Osteocyte (in vitro differentiated cells): ENCODE measurements around the gene CACNB1. TPM values are rescaled to one million over a fixed set of nuclear protein-coding genes. Genes with fewer than 3 reads are reported as not detected.

Experiments used
- DNase-seq: peaks from one replicate; pipeline ENCODE4 v3.0.0; 2021; ENCODE audit warnings: mixed read lengths; ENCODE audit not compliant: unreplicated experiment; ENCODE audit errors: extremely low spot score
- H3K27ac Mint-ChIP-seq: one replicate; pipeline ENCODE4 v1.8.0; 2021; ENCODE audit warnings: mild to moderate bottlenecking, mixed read lengths; ENCODE audit not compliant: unreplicated experiment
- H3K27me3 Mint-ChIP-seq: one replicate; pipeline ENCODE4 v1.8.0; 2021; ENCODE audit warnings: mixed read lengths; ENCODE audit not compliant: unreplicated experiment
- H3K36me3 Mint-ChIP-seq: one replicate; pipeline ENCODE4 v1.8.0; 2021; ENCODE audit warnings: mixed read lengths; ENCODE audit not compliant: unreplicated experiment
- H3K4me1 Mint-ChIP-seq: one replicate; pipeline ENCODE4 v1.8.0; 2021; ENCODE audit warnings: mixed read lengths; ENCODE audit not compliant: unreplicated experiment
- H3K4me3 Mint-ChIP-seq: one replicate; pipeline ENCODE4 v1.8.0; 2021; ENCODE audit warnings: mild to moderate bottlenecking, moderate library complexity, mixed read lengths; ENCODE audit not compliant: unreplicated experiment
- H3K9me3 Mint-ChIP-seq: one replicate; pipeline ENCODE4 v1.8.0; 2021; ENCODE audit warnings: mixed read lengths; ENCODE audit not compliant: unreplicated experiment
- CTCF ChIP-seq: fragments of 200-600 bp; sonication (generic); IDR thresholded peaks from 2 replicates; pipeline ENCODE4 v1.5.0; 2021; ENCODE audit warnings: antibody characterized with exemption, mild to moderate bottlenecking, moderate library complexity
- total RNA-seq: library from RNA; stranded (reverse); gene quantifications from 2 replicates; pipeline ENCODE4 v1.2.1, GENCODE V29; 2021

The CACNB1 gene
- total RNA-seq, 1 donor from 2014 or later: 15.4 TPM

- H3K27me3 Mint-ChIP-seq: no peaks in the 10 kb centered on the region
- H3K27ac Mint-ChIP-seq: no peak overlapping the region
- no peak for TF ChIP-seq CTCF
- no peaks in the 10 kb centered on the region for H3K36me3 Mint-ChIP-seq
- H3K4me3 Mint-ChIP-seq: no peak overlapping the region
- no peaks in the 10 kb centered on the region for H3K9me3 Mint-ChIP-seq
- DNase-seq: no peak
- peaks cover 22% of the 10 kb centered on the region for H3K4me1 Mint-ChIP-seq
These were observed 41.0 kb downstream of the CACNB1 start for GRCh38 chr17:39156491-39156890.

DNA sequence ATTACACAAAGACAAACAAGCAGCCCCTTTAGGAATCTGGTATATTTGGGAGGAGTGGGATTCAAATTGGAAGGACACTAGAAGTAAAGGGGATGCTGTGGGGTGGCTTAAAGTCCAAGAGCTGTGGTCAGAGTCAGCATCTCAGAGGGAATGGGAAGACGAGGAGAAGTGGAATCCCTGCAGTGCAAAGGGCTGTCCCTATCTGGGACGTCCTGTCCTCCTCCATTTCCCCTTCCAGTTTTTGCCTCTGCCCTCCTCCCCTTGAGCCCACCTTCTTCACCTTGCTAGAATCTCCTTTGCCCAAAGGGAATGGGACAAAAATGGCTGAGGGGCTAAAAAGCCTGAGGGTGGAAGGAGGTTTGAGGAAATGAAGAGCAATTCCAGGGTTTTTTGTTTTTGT is 41.8 kb downstream of the CACNB1 start:
- Mint-ChIP-seq H3K4me1 (peaks cover 26% of the 10 kb centered on the region), H3K36me3 (no peaks in the 10 kb centered on the region), H3K27ac (no peak overlapping the region), H3K9me3 (no peaks in the 10 kb centered on the region), H3K27me3 (no peaks in the 10 kb centered on the region), H3K4me3 (no peak overlapping the region)
- no peak for DNase-seq
- no peak for TF ChIP-seq CTCF

- Mint-ChIP-seq H3K4me1 (peaks cover 26% of the 10 kb centered on the region), H3K27ac (peak overlapping the region; percentile 90), H3K4me3 (peak overlapping the region; percentile 91), H3K9me3 (no peaks in the 10 kb centered on the region), H3K27me3 (no peaks in the 10 kb centered on the region), H3K36me3 (no peaks in the 10 kb centered on the region)
- DNase-seq: peak; percentile 98
- peak; percentile 39 for TF ChIP-seq CTCF
These were observed 43.8 kb downstream of the CACNB1 start for GRCh38 chr17:39153599-39154051.

DNA sequence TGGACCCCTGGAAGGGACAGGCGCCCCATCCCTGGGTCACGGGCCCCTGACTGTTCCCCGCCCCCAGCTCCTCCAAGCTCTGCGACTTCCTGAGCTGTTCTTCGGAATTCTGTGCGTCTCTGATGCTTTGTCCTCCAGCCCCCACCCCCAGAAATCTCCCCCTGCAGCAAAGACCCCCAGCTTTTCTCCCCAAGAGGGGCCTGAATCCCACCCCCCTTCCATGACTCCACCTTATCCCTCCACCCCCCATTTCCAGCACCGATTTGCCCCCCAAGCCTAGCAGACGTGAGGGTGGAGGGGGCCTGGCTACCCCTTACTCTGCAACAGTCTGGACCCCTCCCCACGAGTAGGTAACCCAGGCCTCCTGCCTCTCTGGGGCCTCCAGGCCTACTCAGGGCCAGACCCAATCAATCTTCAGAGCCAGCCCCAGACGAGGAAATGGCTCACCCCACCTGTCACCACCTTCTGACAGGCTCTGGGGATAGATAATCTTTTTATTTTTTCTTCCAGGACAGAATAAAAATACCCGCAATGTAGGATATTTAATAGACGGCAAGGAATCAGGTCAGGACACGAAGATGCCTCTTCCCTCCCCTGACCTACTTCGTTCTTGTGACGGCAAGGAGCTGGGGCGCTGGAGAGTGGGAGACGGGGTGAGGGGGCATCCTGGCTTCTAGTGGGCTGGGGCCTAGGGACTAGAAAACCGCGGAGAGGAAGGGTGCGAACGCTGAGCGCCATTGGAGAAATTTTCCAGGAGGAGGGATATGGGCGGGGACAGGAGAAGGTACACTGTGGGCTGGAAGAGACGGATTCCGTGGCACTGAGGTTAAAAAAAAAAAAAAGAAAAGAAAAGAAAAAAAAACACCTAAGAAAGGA is 45.3 kb downstream of the CACNB1 start:
- Mint-ChIP-seq H3K9me3 (no peaks in the 10 kb centered on the region), H3K4me1 (peaks cover 26% of the 10 kb centered on the region), H3K4me3 (peak overlapping the region; percentile 91), H3K36me3 (no peaks in the 10 kb centered on the region), H3K27ac (peak overlapping the region; percentile 90), H3K27me3 (no peaks in the 10 kb centered on the region)
- no peak for DNase-seq
- TF ChIP-seq CTCF: no peak

DNA sequence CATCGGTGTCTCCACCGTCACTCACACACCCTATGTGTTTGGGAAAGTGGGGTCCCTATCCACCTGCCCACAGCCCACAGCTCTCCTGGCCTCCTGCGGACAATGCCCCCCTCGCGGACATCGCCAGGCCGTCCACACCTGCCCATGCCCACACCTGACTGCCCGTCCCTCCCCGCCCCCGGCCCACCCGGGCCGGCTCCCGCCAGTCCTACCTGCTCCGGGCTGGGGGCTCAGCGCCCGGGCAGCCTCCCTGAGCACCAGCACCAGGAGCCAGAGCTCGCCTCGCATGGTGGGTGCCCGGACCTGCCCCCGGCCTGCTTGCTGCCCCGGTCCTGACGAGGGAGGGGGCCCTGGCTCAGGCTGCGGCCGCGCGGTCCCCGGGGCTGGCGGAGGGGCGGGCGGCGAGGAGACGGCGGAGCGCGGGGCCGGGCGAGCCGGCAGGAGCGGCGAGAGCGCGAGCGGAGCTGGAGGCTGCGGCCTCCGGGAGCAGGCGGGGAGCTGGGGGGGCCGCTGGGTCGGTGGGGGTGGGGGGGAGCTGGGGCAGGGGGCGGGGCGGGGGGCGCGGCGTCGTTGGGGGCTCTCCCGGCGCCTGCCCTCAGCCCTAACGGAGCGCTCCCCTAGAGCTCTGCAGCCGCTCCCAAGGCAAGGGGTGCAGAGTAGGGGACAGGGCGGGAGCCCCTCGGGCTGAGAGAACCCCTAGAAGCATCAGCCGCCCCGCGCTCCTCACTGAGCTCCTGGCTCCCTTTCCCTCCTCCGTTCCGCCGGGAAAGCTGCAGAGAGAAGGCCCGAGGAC is 46.1 kb downstream of the CACNB1 start, which contains the start of gene PLXDC1:
Gene PLXDC1, minus strand, starts transcription at position 488 of the 793 bp plus-strand sequence. Its CDS starts 200 bp downstream, at position 288.
- Mint-ChIP-seq H3K9me3 (no peaks in the 10 kb centered on the region), H3K36me3 (no peaks in the 10 kb centered on the region), H3K4me3 (peak within 1 kb of the TSS; percentile 91), H3K27me3 (no peaks in the 10 kb centered on the region), H3K4me1 (peaks cover 26% of the 10 kb centered on the region), H3K27ac (peak within 1 kb of the TSS; percentile 90)
- TF ChIP-seq CTCF: no peak
- DNase-seq: no peak
